Endothelial cell of umbilical vein (primary cell): Measurements from ENCODE around the gene PIEZO2.

Experiments
- CTCF ChIP-seq, 2 donors: IDR thresholded peaks; 1 replicate in 1 of 2; 2 replicates in 1 of 2; pipeline ENCODE4 v1.5.1; 2011; ENCODE audit warnings: low read length in 2 of 2, mild to moderate bottlenecking in 2 of 2, moderate library complexity in 2 of 2, control low read depth in 1 of 2, inconsistent platforms in 1 of 2, low read depth in 1 of 2; ENCODE audit not compliant: insufficient read depth in 1 of 2; ENCODE audit errors: extremely low read depth in 1 of 2
- EZH2 ChIP-seq: IDR thresholded peaks from 2 replicates; pipeline ENCODE4 v1.6.1; 2012; ENCODE audit warnings: borderline replicate concordance, low read depth, mild to moderate bottlenecking, moderate library complexity, low read length, inconsistent platforms; ENCODE audit not compliant: severe bottlenecking
- GATA2 ChIP-seq: IDR thresholded peaks from 2 replicates; pipeline ENCODE4 v1.7.0; 2011; ENCODE audit warnings: low read depth, mild to moderate bottlenecking, moderate library complexity, mixed read lengths, low read length; ENCODE audit not compliant: insufficient read length, insufficient read depth
- MAX ChIP-seq: IDR thresholded peaks from 2 replicates; pipeline ENCODE4 v1.6.1; 2011; ENCODE audit not compliant: insufficient read depth, insufficient read length
- MYC ChIP-seq: IDR thresholded peaks from one replicate; pipeline ENCODE4 v1.6.1; 2011; ENCODE audit warnings: mild to moderate bottlenecking, low read depth, low read length
- POLR2A ChIP-seq: IDR thresholded peaks from 2 replicates; pipeline ENCODE4 v1.6.1; 2012; ENCODE audit warnings: low read depth, mild to moderate bottlenecking, control low read depth, low read length
- POLR2AphosphoS5 ChIP-seq: IDR thresholded peaks from 2 replicates; pipeline ENCODE4 v1.6.1; 2012; ENCODE audit warnings: low read depth, mild to moderate bottlenecking, control low read depth, low read length, moderate library complexity; ENCODE audit not compliant: insufficient read depth

- TF ChIP-seq CTCF (IDR thresholded peaks at IDR 0.05; ENCODE audit: extremely low read depth in 1 of 2, insufficient read depth in 1 of 2, low read depth in 1 of 2, low read length in 2 of 2) = no peak
- no peak for TF ChIP-seq POLR2A
- TF ChIP-seq MAX = no peak
- no peak for TF ChIP-seq EZH2
- no peak for TF ChIP-seq GATA2
- no peak for TF ChIP-seq MYC
- TF ChIP-seq POLR2AphosphoS5 = no peak
Observed at GRCh38 chr18:10919851-10920250, 229.5 kb downstream of the PIEZO2 start.
